ENCODE results near the gene TNNI2. TPM values are rescaled to one million over a fixed set of nuclear protein-coding genes. Genes with fewer than 3 reads are reported as not detected.

Gene TNNI2
- total RNA-seq, 2 donors from 2014 or later: not detected

DNA sequence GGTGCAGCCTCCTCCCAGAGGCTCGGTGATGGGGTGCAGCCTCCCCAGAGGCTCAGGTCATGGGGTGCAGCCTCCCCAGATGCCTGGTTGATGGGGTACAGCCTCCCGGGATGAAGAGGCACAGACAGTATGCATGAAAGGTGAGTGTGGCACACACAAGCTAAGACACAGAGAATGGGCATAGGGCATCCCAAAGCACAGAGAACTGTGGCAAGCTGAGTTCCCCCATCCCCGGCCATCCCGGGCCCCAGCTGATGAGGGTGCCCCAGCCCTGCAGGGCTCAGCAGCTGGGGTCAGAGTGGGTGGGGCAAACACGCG is 8.8 kb upstream of the TNNI2 start:
- H3K4me3 ChIP-seq: no peak overlapping the region
- no peak overlapping the region for H3K27ac ChIP-seq
- H3K36me3 ChIP-seq: no peaks in the 10 kb centered on the region
- H3K9me3 ChIP-seq: no peaks in the 10 kb centered on the region
- TF ChIP-seq, protein P1, sequence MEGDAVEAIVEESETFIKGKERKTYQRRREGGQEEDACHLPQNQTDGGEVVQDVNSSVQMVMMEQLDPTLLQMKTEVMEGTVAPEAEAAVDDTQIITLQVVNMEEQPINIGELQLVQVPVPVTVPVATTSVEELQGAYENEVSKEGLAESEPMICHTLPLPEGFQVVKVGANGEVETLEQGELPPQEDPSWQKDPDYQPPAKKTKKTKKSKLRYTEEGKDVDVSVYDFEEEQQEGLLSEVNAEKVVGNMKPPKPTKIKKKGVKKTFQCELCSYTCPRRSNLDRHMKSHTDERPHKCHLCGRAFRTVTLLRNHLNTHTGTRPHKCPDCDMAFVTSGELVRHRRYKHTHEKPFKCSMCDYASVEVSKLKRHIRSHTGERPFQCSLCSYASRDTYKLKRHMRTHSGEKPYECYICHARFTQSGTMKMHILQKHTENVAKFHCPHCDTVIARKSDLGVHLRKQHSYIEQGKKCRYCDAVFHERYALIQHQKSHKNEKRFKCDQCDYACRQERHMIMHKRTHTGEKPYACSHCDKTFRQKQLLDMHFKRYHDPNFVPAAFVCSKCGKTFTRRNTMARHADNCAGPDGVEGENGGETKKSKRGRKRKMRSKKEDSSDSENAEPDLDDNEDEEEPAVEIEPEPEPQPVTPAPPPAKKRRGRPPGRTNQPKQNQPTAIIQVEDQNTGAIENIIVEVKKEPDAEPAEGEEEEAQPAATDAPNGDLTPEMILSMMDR (IDR thresholded peaks at IDR 0.05): no peak
- H3K4me1 ChIP-seq: peaks cover 0 to 21% of the 10 kb centered on the region in 2 donors
- H3K27me3 ChIP-seq: no peaks in the 10 kb centered on the region
- DNase-seq (ENCODE audit: low spot score): no peak

DNA sequence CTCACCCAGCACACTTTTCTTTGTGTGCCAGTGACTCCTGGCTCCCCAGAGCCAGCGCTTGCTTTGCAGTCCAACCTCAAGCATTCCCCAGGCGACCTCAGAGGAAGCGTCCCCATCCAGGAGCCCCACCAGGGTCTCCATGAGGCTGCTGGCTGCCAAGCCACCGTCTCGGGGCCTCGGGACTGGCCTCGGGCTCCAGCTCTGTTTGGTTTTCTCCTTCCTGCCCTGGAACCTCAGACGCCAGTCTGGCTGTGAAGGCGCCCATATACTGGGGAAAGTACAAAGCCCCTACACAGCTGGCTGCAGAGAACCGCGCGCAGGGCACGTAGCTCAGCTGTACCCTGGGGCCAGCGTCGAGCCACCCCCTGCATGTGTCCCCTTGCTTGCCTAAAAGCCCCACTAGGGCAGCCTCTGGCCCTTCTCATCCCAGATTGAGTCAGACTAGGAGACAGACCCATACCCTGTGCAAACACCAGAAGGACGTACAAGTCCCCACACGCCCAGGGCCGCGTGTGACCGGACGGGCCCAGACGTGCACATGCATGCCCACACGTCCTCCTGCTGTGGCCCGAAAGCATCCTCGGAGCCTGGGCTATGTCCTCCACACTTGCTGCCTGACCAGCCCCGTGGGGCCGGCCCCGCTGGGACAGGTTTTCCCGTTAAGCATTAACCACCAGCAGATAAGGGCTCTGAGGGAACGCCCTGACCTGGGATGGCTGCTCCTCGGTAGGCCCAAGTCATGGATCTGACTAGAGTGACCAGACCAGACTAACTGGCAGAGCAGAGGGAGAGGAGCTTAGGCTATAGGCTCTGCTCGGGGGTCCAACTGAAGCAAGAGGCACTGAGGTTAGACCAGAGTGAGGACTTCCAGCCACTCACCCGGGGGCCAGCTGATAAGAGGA is 8.2 kb upstream of the TNNI2 start:
- no peaks in the 10 kb centered on the region for H3K36me3 ChIP-seq
- H3K27ac ChIP-seq: no peak overlapping the region
- H3K9me3 ChIP-seq: no peaks in the 10 kb centered on the region
- peaks cover 0 to 21% of the 10 kb centered on the region in 2 donors for H3K4me1 ChIP-seq
- TF ChIP-seq, protein P1 (IDR thresholded peaks at IDR 0.05): no peak
- no peaks in the 10 kb centered on the region for H3K27me3 ChIP-seq
- no peak overlapping the region for H3K4me3 ChIP-seq
- DNase-seq (ENCODE audit: low spot score): no peak

DNA sequence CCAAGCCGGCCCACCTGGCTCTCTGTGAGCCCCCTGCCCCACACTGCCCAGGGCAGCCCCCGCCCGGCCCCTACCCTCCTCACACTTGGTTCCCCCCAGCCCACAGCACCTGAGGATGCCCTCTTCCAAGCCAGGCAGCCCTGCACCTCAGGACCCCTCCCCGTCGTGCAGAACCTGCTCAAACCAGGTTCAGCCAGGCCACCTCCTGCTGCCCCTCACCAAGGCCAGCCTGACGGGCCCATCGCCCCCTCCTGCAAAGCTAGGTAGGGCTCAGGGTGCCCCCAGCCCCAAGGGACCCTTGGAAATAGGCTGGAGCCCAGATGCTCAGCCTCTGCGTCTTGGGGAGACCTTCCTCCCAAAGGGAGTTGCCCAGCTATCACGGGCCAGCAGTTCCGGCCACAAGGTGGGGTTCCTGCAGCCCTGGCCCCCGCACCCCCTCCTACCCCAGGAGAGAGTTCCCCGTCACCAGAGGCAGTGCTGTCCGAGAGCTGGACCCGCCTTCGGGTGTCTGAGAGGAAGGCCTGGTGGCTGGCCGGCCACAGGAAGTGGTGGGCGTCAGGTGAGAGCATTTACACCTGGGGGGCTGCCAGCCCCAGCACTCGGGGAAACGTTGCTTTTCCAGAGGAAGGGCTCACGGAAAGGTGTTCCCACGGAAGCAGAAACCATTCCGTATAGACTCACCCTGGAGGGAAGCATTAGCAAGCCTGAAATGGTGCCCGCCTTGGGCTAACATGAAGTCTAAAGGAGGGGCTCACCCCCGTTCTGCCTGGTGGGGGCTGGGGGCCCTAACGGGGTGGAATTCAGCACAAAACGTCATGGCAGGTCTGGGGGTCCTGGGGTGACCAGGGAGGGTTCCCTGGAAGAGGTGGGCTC is 7.2 kb upstream of the TNNI2 start:
- Histone ChIP-seq H3K9me3 (no peaks in the 10 kb centered on the region), H3K27me3 (no peaks in the 10 kb centered on the region), H3K4me1 (peaks cover 0 to 19% of the 10 kb centered on the region in 2 donors), H3K36me3 (no peaks in the 10 kb centered on the region), H3K4me3 (no peak overlapping the region), H3K27ac (no peak overlapping the region)
- no peak for DNase-seq (ENCODE audit: low spot score)
- TF ChIP-seq, protein P1 (IDR thresholded peaks at IDR 0.05): no peak

DNA sequence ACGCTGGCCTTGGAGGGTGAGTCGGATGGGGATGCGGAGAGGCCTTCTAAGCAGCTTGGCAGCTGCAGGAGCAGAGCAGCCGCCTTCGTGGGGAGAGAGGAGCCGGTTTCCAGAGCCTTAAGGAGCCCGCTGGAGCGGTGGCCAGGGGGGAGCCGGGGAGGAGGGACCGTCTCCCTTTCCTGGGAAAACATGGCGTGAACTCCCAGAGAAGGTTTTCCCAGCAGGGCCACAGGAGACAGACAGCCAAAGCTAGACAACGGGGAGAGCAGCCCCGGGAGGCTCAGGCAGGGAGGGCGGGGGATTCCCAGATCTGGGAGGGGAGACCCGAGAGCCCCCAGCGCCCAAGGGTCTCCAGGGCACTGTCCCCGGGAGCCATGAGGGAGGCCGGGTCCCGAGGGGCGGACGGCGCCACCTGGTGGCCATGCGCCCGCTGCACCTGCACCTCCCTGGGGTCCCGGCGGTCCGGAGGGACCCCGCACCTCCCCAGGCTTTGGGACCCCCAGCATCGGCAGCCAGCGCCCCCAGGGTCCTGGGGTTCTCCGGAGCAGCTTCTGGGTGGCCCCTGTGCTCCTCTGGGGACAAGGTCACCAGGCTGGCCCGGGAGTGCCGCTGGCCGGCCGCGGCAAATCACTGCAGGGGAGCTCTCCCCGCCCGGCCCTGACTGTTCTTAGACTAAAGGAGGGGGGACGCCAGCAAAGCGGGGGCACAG is 6.4 kb upstream of the TNNI2 start:
- DNase-seq (ENCODE audit: low spot score): no peak
- no peaks in the 10 kb centered on the region for H3K36me3 ChIP-seq
- peaks cover 0 to 13% of the 10 kb centered on the region in 2 donors for H3K4me1 ChIP-seq
- H3K27ac ChIP-seq: peak overlapping the region in 1 of 2 donors; percentile 35
- TF ChIP-seq, protein P1 (IDR thresholded peaks at IDR 0.05): peak; percentile 98 to 99
- H3K4me3 ChIP-seq: peak overlapping the region in 1 of 2 donors; percentile 35
- no peaks in the 10 kb centered on the region for H3K27me3 ChIP-seq
- H3K9me3 ChIP-seq: no peaks in the 10 kb centered on the region

DNA sequence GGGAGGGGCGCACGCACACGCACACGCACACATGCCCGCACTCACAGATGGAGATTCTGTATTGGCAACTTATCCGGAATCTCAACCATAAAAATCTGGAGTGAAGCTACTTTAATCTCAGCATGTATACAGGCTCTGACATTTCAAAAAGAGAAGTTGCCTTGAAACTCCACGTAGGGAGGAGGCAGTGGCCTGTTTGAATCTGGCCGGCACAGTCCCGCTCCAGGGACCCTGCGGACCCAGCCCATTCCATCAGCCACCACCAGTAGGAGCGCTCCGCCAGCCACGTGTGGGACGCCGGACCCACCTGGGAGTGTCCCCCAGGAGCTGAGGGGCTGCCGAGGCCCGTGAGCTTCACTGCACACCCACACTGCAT is 5.9 kb upstream of the TNNI2 start:
- Histone ChIP-seq H3K27ac (no peak overlapping the region), H3K4me3 (peak overlapping the region in 1 of 2 donors; percentile 35), H3K36me3 (no peaks in the 10 kb centered on the region), H3K27me3 (no peaks in the 10 kb centered on the region), H3K9me3 (no peaks in the 10 kb centered on the region), H3K4me1 (peaks cover 0 to 14% of the 10 kb centered on the region in 2 donors)
- TF ChIP-seq, protein P1 (IDR thresholded peaks at IDR 0.05): no peak
- no peak for DNase-seq (ENCODE audit: low spot score)

Data from right atrium auricular region (tissue), 2 donors.